IMR-90 (cell line): ENCODE data around the gene PRSS33. TPM values are rescaled to one million over a fixed set of nuclear protein-coding genes. Genes with fewer than 3 reads are reported as not detected.

Experiments
- ATAC-seq: fragments of 200-7000 bp; cut with Tn5 transposase; 2 replicates; pipeline ENCODE4 v1.9.1; 2020; ENCODE audit warnings: low read depth, mild to moderate bottlenecking, moderate library complexity
- BruUV-seq: library from RNA; stranded (reverse); fragments of 400-500 nt; replicated peaks from 2 replicates; lab custom pipeline; 2021; lab: Mats Ljungman, UMichigan
- CTCF ChIA-PET: fragments of 300-600 bp; formaldehyde crosslinking; extraction: SDS; loops from one replicate; lab custom pipeline; 2021; ENCODE audit warnings: antibody characterized with exemption; lab: Yijun Ruan, JAX
- POLR2A ChIA-PET: fragments of 300-600 bp; sonication (Branson Sonifier 250); formaldehyde crosslinking; loops from one replicate; lab custom pipeline; 2022; ENCODE audit warnings: antibody characterized with exemption; ENCODE audit not compliant: unreplicated experiment; lab: Charles Lee
- DNase-seq: peaks from one replicate; pipeline ENCODE4 v3.0.0; 2013
- H2AFZ ChIP-seq: replicated peaks from 2 replicates; pipeline ENCODE3; 2013; ENCODE audit warnings: low read length, mild to moderate bottlenecking; ENCODE audit not compliant: poor library complexity
- H2AK5ac ChIP-seq: 2 replicates; pipeline ENCODE4 v1.6.1; 2013; ENCODE audit warnings: low read depth, low read length, inconsistent platforms
- H2AK9ac ChIP-seq: replicated peaks from 2 replicates; pipeline ENCODE3; 2013; ENCODE audit warnings: mild to moderate bottlenecking, low read depth, low read length, moderate library complexity; ENCODE audit not compliant: poor library complexity
- H2BK120ac ChIP-seq: 2 replicates; pipeline ENCODE4 v1.6.1; 2013; ENCODE audit warnings: low read depth, low read length, inconsistent platforms
- H2BK15ac ChIP-seq: 3 replicates; pipeline ENCODE4 v1.6.1; 2013; ENCODE audit warnings: low read depth, low read length, inconsistent platforms
- H2BK20ac ChIP-seq: 2 replicates; pipeline ENCODE4 v1.6.1; 2013; ENCODE audit warnings: low read depth, mild to moderate bottlenecking, inconsistent platforms, low read length, moderate library complexity
- H2BK5ac ChIP-seq: 2 replicates; pipeline ENCODE4 v1.6.1; 2013; ENCODE audit warnings: mild to moderate bottlenecking, low read depth, low read length, inconsistent platforms; ENCODE audit not compliant: poor library complexity, severe bottlenecking
- H3K14ac ChIP-seq: replicated peaks from 2 replicates; pipeline ENCODE4 v1.6.1; 2013; ENCODE audit warnings: low read depth, low read length, inconsistent platforms
- H3K18ac ChIP-seq: 2 replicates; pipeline ENCODE4 v1.6.1; 2013; ENCODE audit warnings: low read depth, low read length, control low read depth
- H3K23ac ChIP-seq: 2 replicates; pipeline ENCODE4 v1.6.1; 2013; ENCODE audit warnings: low read depth, low read length, inconsistent platforms
- H3K27ac ChIP-seq: 2 replicates; pipeline ENCODE4 v1.5.1; 2013; ENCODE audit warnings: mild to moderate bottlenecking, control low read depth, low read length; ENCODE audit not compliant: insufficient read depth
- H3K27me3 ChIP-seq: 2 replicates; pipeline ENCODE4 v1.6.1; 2013; ENCODE audit warnings: low read length; ENCODE audit not compliant: control insufficient read depth, insufficient read depth
- H3K36me3 ChIP-seq: 2 replicates; pipeline ENCODE4 v1.6.1; 2013; ENCODE audit warnings: low read length, mixed read lengths; ENCODE audit not compliant: control insufficient read depth, insufficient read depth
- H3K4ac ChIP-seq: 2 replicates; pipeline ENCODE4 v1.6.1; 2013; ENCODE audit warnings: low read depth, low read length, inconsistent platforms
- H3K4me1 ChIP-seq: 2 replicates; pipeline ENCODE4 v1.6.1; 2013; ENCODE audit warnings: low read length, mixed read lengths; ENCODE audit not compliant: control insufficient read depth, insufficient read depth
- H3K4me2 ChIP-seq: 2 replicates; pipeline ENCODE4 v1.6.1; 2013; ENCODE audit warnings: low read depth, mild to moderate bottlenecking, control low read depth, low read length, moderate library complexity
- H3K4me3 ChIP-seq: 2 replicates; pipeline ENCODE4 v1.5.1; 2013; ENCODE audit warnings: low read depth, mild to moderate bottlenecking, control low read depth, low read length, moderate library complexity; ENCODE audit not compliant: insufficient read depth
- H3K56ac ChIP-seq: 2 replicates; pipeline ENCODE4 v1.6.1; 2013; ENCODE audit warnings: low read length, inconsistent platforms; ENCODE audit not compliant: insufficient read depth; ENCODE audit errors: extremely low read depth
- H3K79me1 ChIP-seq, 2 experiments: 2 replicates each; pipeline ENCODE4 v1.6.1; 2013; ENCODE audit warnings: low read length in 2 of 2, inconsistent platforms in 1 of 2, low read depth in 1 of 2
- H3K9ac ChIP-seq: 2 replicates; pipeline ENCODE4 v1.6.1; 2013; ENCODE audit warnings: low read depth, low read length, control low read depth
- H3K9me1 ChIP-seq: 2 replicates; pipeline ENCODE4 v1.6.1; 2013; ENCODE audit warnings: low read length, inconsistent platforms; ENCODE audit not compliant: insufficient read depth
- H3K9me3 ChIP-seq: 2 replicates; pipeline ENCODE4 v1.6.1; 2013; ENCODE audit warnings: low read length; ENCODE audit not compliant: control insufficient read depth, insufficient read depth
- H4K20me1 ChIP-seq: 2 replicates; pipeline ENCODE4 v1.6.1; 2013; ENCODE audit warnings: low read length, inconsistent platforms; ENCODE audit not compliant: insufficient read depth
- H4K5ac ChIP-seq: 2 replicates; pipeline ENCODE4 v1.6.1; 2013; ENCODE audit warnings: mild to moderate bottlenecking, low read depth, low read length, control low read depth
- H4K8ac ChIP-seq, 2 experiments: 2 replicates each; pipeline ENCODE4 v1.6.1; 2013; ENCODE audit warnings: low read depth in 2 of 2, low read length in 2 of 2, control low read depth in 1 of 2, inconsistent platforms in 1 of 2
- H4K91ac ChIP-seq: 2 replicates; pipeline ENCODE4 v1.6.1; 2013; ENCODE audit warnings: low read depth, low read length, inconsistent platforms; ENCODE audit not compliant: insufficient read depth
- BHLHE40 ChIP-seq: fragments of 150-350 bp; IDR thresholded peaks from 2 replicates; pipeline ENCODE4 v1.6.1; 2016; ENCODE audit warnings: mild to moderate bottlenecking, low read depth, low read length
- MAFK ChIP-seq: IDR thresholded peaks from 2 replicates; pipeline ENCODE4 v1.6.1; 2012; ENCODE audit warnings: low read depth, low read length, improper control_type of control experiment
- MAZ ChIP-seq: IDR thresholded peaks from 2 replicates; pipeline ENCODE4 v1.6.1; 2012; ENCODE audit warnings: low read depth, mild to moderate bottlenecking, low read length, improper control_type of control experiment, moderate library complexity, borderline replicate concordance
- MXI1 ChIP-seq: IDR thresholded peaks from 2 replicates; pipeline ENCODE4 v1.6.1; 2012; ENCODE audit warnings: low read depth, mild to moderate bottlenecking, low read length, moderate library complexity, borderline replicate concordance
- POLR2A ChIP-seq: IDR thresholded peaks from 2 replicates; pipeline ENCODE4 v1.6.1; 2012; ENCODE audit warnings: mild to moderate bottlenecking, low read depth, low read length
- RCOR1 ChIP-seq: IDR thresholded peaks from 2 replicates; pipeline ENCODE4 v1.6.1; 2012; ENCODE audit warnings: mild to moderate bottlenecking, low read length, improper control_type of control experiment; ENCODE audit not compliant: insufficient replicate concordance
- SMC3 ChIP-seq: fragments of 150-350 bp; IDR thresholded peaks from 2 replicates; pipeline ENCODE4 v1.6.1; 2016; ENCODE audit warnings: low read depth, mild to moderate bottlenecking, antibody characterized with exemption, low read length, moderate library complexity
- WGBS, 2 experiments: methylation state at CpG; one replicate each; pipeline versions ENCODE4 v1.1.5 to v1.1.7; 2013; ENCODE audit warnings: missing lambda C conversion rate in 2 of 2; ENCODE audit not compliant: insufficient read length in 1 of 2; ENCODE audit errors: extremely low coverage in 2 of 2; 5-methylcytosine and 5-hydroxymethylcytosine counted together
- dilution Hi-C: fragments of 300-500 bp; cut with HindIII; formaldehyde crosslinking; loops from one replicate; pipeline ENCODE4 v1.14.3; 2018; ENCODE audit warnings: low sequenced_read_pairs; ENCODE audit not compliant: unreplicated experiment
- in situ Hi-C: fragments of 300-500 bp; cut with MboI; formaldehyde crosslinking; loops from 3 replicates; pipeline ENCODE4 v1.14.3; 2019; ENCODE audit warnings: low sequenced_read_pairs, inconsistent platforms, mixed read lengths
- intact Hi-C: fragments of 100-400 bp; cut with micrococcal nuclease; formaldehyde crosslinking; loops from 2 replicates; pipeline ENCODE4 v1.10.0; 2022
- polyA plus RNA-seq, 3 experiments: library from polyadenylated mRNA; depleted of rRNA; stranded (reverse); fragments of >200 nt; gene quantifications; 2 replicates each; pipeline ENCODE4 v1.2.3, GENCODE V29; 2012; ENCODE audit warnings: low replicate concordance in 1 of 3
- total RNA-seq: library from RNA; depleted of rRNA; stranded (reverse); fragments of >200 nt; gene quantifications from 2 replicates; pipeline ENCODE4 v1.2.3, GENCODE V29; 2012
- TF ChIP-seq, protein P1 (sequence below): fragments of 150-350 bp; IDR thresholded peaks from 2 replicates; pipeline ENCODE4 v1.6.1; 2017; ENCODE audit warnings: mild to moderate bottlenecking, antibody characterized with exemption, low read length, low read depth

PRSS33 gene
- total and polyA plus RNA-seq, 2 of the 4 experiments (the other 2 are of a cell fraction), result not detected

DNA sequence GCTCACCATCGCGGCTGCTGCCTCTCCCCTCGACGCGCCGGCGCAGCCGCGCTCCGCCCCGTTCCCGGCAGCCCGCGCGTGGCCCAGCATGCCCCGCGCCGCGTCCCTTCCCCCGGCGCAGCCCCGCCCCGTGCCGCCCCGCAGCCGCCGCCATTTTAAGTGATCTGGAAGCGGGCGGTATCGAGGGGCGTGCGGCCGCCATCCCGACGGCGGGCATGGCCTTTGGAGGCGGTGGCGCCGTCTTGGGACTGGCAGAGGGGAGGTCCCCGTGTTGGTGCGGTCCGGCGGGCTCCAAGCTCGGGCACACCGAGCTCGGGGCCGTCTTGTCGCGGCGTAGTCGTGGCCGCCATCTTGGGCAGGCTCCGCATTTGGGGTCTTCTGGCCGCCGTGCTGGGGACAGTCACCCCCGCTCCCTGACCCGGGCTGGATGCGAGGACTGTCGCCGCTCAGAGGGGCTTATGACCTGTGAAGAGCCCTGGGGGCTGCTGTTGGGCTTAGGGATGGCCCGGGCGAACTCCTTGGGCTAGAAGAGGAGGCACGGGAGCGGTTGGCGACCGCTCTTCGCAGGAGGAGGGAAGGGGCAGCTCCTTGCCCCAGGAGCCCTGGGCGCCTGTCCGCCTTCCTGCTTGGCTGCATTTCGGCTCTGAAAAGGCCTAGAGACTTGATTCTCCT lies 10.0 kb downstream of the PRSS33 start, which contains the start of gene ELOB:
Gene ELOB, minus strand, starts transcription at position 50 of the 672 bp plus-strand sequence. Its CDS starts 41 bp downstream, at position 9.
- peak within 1 kb of the TSS; percentile 100 for H2AK9ac ChIP-seq
- peaks cover 15% of the 10 kb centered on the region for H3K9me1 ChIP-seq
- H2AK5ac ChIP-seq, result peak within 1 kb of the TSS; percentile 98
- no peak within 1 kb of the TSS for H2BK20ac ChIP-seq
- H4K8ac ChIP-seq, result peak within 1 kb of the TSS; percentile 99 to 100
- peak within 1 kb of the TSS; percentile 97 for H3K18ac ChIP-seq
- peak within 1 kb of the TSS; percentile 99 for H3K14ac ChIP-seq
- H2AFZ ChIP-seq, result peak within 1 kb of the TSS; percentile 98
- peak within 1 kb of the TSS; percentile 95 for H3K4me2 ChIP-seq
- ChIA-PET CTCF (no interaction called here), POLR2A (no interaction called here)
- dilution Hi-C loops, result no loop called here
- peak within 1 kb of the TSS; percentile 99 for H3K4ac ChIP-seq
- peaks cover 21 to 68% of the 10 kb centered on the region in 2 experiments for H3K79me1 ChIP-seq
- H2BK120ac ChIP-seq, result peak within 1 kb of the TSS; percentile 65; the same call in 1 of the 2 replicates
- H3K23ac ChIP-seq, result peak within 1 kb of the TSS; percentile 99
- peaks cover 12% of the 10 kb centered on the region for H3K4me1 ChIP-seq
- 0% methylated on average over 42 of the region's 70 CpGs; no CpG with 5 or more reads in 1 of the 2 experiments for WGBS, 2 experiments
- H3K4me3 ChIP-seq, result peak within 1 kb of the TSS; percentile 96
- in situ Hi-C loops, result no loop called here
- H3K9me3 ChIP-seq, result no peaks in the 10 kb centered on the region
- TSS peak; percentile 48 for BruUV-seq
- TF ChIP-seq SMC3 (no peak), MAFK (no peak), POLR2A (peak; percentile 87), MAZ (peak; percentile 77; the same call in 1 of the 2 replicates), RCOR1 (no peak), BHLHE40 (no peak; the same call in 1 of the 2 replicates), MXI1 (peak; percentile 58; the same call in 1 of the 2 replicates)
- TF ChIP-seq, protein P1, sequence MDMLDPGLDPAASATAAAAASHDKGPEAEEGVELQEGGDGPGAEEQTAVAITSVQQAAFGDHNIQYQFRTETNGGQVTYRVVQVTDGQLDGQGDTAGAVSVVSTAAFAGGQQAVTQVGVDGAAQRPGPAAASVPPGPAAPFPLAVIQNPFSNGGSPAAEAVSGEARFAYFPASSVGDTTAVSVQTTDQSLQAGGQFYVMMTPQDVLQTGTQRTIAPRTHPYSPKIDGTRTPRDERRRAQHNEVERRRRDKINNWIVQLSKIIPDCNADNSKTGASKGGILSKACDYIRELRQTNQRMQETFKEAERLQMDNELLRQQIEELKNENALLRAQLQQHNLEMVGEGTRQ, result peak; percentile 33; the same call in 1 of the 2 replicates
- peak; percentile 73 for DNase-seq
- peak within 1 kb of the TSS; percentile 98 for H4K5ac ChIP-seq
- intact Hi-C loops, result no loop called here
- H4K91ac ChIP-seq, result peak within 1 kb of the TSS; percentile 99
- H3K56ac ChIP-seq, result peak within 1 kb of the TSS; percentile 96
- peak within 1 kb of the TSS; percentile 97 for H2BK5ac ChIP-seq
- ATAC-seq, result peak; percentile 93
- H3K36me3 ChIP-seq, result peaks cover 26% of the 10 kb centered on the region
- H2BK15ac ChIP-seq, result no peak within 1 kb of the TSS
- peak within 1 kb of the TSS; percentile 99 for H3K9ac ChIP-seq
- H3K27me3 ChIP-seq, result no peaks in the 10 kb centered on the region; the same call in 1 of the 2 replicates
- H3K27ac ChIP-seq, result peak within 1 kb of the TSS; percentile 100
- H4K20me1 ChIP-seq, result peaks cover 37% of the 10 kb centered on the region
